ENCODE measurements around the gene STARD8. TPM values are rescaled to one million over a fixed set of nuclear protein-coding genes. Genes with fewer than 3 reads are reported as not detected.
"Not testable (repeated sequence)": the region's sequence is repeated elsewhere in the genome, so short reads cannot be mapped to it uniquely, and the experiment has no call there.

STARD8 gene
- total RNA-seq, 2 experiments from 2014 or later = 0.07 to 0.11 TPM

DNA sequence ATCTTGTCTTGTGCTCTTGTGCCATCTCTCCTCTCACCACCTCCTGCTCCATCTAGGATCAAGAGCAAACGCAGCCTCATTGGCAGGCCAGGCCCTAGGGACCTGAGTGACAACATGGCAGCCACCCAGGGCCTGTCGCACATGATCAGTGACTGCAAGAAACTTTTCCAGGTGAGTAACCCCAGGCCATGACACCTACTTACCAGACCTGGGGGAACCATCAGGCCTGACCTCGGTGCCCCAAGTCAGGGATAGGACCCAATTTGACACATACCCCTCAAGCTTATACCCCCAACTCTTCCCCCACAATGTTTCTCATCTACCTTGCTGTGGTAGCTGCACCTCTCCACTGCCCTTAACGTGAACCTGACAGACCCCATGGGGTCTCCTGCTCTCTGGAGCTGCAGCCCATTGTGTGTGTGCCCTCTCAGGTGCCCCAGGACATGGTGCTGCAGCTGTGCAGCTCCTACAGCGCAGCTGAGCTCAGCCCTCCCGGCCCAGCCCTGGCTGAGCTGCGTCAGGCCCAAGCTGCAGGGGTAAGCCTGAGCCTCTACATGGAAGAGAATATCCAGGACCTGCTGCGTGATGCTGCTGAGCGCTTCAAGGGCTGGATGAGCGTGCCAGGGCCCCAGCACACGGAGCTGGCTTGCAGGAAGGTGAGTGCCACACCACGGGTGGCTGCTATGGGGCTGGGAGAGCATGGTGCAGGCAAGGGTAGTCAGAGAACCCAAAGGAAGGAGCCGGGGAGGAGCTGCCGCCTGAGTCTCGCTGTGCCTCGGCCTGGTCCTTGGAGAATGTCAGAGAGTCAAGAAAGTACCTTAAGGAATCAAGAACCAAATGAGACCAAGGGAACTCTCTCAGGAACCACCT lies 74.8 kb downstream of the STARD8 start:
- ChIA-PET CTCF (no interaction called here), POLR2A (no interaction called here)
- Mint-ChIP-seq H3K4me3 (no peak overlapping the region), H3K9me3 (ENCODE audit: low read depth) (no peaks in the 10 kb centered on the region), H3K36me3 (ENCODE audit: low read depth) (no peaks in the 10 kb centered on the region), H3K27ac (no peak overlapping the region), H3K4me1 (no peaks in the 10 kb centered on the region), H3K27me3 (no peaks in the 10 kb centered on the region)
- ATAC-seq = no peak
- intact Hi-C loops (cut with DNase I, micrococcal nuclease) = no loop called here
- no peak for DNase-seq

DNA sequence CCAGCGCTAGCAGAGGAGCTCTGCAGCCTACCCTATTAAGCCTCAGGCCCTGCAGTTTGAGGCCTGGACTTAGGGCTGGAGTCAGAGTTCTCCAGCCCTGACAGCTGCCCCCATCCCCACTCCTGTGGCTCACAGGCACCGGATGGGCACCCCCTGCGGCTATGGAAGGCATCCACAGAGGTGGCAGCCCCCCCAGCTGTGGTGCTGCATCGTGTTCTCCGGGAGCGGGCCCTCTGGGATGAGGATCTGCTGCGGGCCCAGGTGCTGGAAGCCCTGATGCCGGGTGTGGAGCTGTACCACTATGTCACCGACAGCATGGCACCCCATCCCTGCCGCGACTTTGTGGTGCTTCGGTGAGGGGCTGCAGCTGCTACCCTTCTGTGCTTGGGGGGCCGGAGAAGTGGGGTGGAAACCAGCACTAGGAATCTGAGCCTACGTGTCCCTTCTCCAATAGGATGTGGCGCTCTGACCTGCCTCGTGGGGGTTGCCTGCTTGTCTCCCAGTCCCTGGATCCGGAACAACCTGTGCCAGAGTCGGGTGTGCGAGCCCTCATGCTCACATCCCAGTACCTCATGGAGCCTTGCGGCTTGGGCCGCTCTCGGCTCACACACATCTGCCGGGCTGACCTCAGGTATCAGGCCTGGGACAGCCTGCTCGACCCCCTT lies 76.2 kb downstream of the STARD8 start:
- intact Hi-C loops (cut with DNase I, micrococcal nuclease) = no loop called here
- ChIA-PET CTCF (no interaction called here), POLR2A (no interaction called here)
- Mint-ChIP-seq H3K4me3 (no peak overlapping the region), H3K4me1 (no peaks in the 10 kb centered on the region), H3K36me3 (ENCODE audit: low read depth) (no peaks in the 10 kb centered on the region), H3K9me3 (ENCODE audit: low read depth) (no peaks in the 10 kb centered on the region), H3K27me3 (no peaks in the 10 kb centered on the region), H3K27ac (no peak overlapping the region)
- ATAC-seq (no peak), DNase-seq (no peak)

DNA sequence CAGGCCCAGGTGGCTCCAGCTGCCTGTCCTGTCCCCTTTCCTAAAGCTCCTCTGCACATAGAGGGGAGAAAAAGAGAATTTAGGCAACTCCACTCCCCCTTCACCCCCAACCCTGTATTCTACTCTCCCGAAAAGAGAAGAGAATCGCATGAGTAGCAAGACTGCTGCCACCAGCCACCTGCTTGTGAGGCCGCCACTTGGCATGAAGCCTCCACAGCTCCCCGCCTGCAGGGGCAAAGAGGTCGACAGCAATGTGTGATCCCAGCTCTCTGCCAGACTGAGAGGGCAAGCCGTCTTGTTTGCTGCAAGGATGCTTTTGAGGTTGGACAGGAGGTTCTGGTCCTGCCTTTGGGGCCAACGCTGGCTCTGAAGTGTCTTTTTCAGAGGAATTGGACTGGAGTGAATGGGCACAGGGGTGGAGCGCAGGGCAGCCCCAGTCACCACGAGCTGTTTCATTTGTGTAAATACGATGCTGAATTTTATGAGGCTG lies 77.1 kb downstream of the STARD8 start:
- no peak for DNase-seq
- Mint-ChIP-seq H3K4me3 (no peak overlapping the region), H3K27ac (no peak overlapping the region), H3K9me3 (ENCODE audit: low read depth) (no peaks in the 10 kb centered on the region), H3K27me3 (no peaks in the 10 kb centered on the region), H3K36me3 (ENCODE audit: low read depth) (no peaks in the 10 kb centered on the region), H3K4me1 (no peaks in the 10 kb centered on the region)
- intact Hi-C loops (cut with DNase I, micrococcal nuclease) = no loop called here
- ChIA-PET CTCF (no interaction called here), POLR2A (no interaction called here)
- ATAC-seq = no peak

DNA sequence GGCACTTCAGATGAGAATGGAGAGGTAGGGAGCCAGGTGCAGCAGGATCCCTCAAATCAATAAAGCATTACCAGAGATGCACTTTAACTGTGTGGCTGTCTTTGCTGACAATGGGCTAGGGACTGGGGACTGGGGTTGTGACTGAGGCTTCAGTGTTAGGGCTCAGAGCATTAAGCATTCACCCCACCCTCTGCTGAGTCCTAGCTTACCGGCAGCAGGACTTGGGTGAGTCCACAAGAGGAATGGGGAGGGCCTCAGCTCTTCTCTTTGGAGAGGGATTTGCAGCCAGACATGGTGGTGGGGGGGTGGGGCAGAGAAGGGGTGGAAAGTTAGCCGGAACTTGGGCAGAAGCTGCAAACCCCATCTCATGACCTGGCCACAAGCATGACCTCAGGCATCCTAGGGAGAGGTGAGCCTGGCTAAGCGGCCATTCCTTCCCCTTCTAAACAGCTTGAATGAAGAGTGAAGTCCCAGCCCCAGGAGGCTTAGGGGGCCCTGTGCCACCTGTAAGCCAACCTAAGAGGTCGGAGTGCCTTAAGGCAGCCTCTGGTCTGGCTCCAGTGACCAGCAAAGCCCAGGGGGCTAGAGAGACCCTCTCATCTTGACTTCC lies 78.4 kb downstream of the STARD8 start:
- CTCF ChIA-PET = no interaction called here
- POLR2A ChIA-PET = no interaction called here
- ATAC-seq (no peak), DNase-seq (no peak)
- Mint-ChIP-seq H3K4me3 (no peak overlapping the region), H3K27me3 (no peaks in the 10 kb centered on the region), H3K27ac (no peak overlapping the region), H3K9me3 (ENCODE audit: low read depth) (no peaks in the 10 kb centered on the region), H3K4me1 (no peaks in the 10 kb centered on the region), H3K36me3 (ENCODE audit: low read depth) (no peaks in the 10 kb centered on the region)
- intact Hi-C loops (cut with DNase I, micrococcal nuclease) = no loop called here

DNA sequence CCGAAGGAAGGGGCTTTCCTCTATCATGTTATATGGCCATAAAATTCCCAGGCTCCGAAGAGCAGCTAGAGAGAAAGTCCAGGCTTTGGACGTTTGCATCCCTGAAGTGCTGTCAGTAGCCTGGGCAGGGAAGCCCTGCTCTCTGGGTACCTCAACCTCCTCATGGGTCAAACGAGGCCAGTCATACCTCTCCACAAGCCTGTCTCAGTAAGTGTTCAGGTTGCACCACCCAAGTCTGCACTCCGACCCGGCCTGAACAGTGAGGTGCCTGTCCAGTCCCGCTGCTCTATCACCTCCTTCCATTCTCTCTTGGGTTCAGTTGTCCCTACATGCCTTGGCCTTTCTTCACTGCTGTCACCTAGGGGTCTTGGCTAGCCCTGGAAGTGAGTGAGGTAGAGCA lies 78.9 kb downstream of the STARD8 start:
- H3K27ac Mint-ChIP-seq = no peak overlapping the region
- ATAC-seq = no peak
- no peaks in the 10 kb centered on the region for H3K9me3 Mint-ChIP-seq (ENCODE audit: low read depth)
- POLR2A ChIA-PET = no interaction called here
- no peak overlapping the region for H3K4me3 Mint-ChIP-seq
- no peaks in the 10 kb centered on the region for H3K27me3 Mint-ChIP-seq
- DNase-seq = no peak
- intact Hi-C loops (cut with DNase I, micrococcal nuclease) = no loop called here
- H3K4me1 Mint-ChIP-seq = no peaks in the 10 kb centered on the region
- CTCF ChIA-PET = no interaction called here
- H3K36me3 Mint-ChIP-seq (ENCODE audit: low read depth) = no peaks in the 10 kb centered on the region

DNA sequence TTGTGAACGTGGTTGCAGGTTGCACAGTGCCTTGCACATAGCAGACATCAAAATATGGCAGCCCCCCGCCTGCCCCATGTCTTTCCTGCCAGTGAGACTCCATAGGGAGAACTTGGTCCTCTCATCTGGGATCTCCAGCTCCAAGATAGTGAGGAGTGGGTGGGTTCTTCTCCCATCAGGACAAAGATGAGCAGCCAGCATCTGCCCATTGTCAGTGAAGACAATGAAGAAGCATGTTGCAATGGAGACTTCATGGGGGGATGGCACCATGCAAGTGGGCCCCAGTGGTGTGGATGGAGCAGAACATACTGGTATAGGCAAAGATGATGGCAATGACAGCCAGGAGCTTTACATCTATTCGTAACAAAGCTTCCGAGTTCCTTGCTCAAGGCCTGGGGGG lies 80.2 kb downstream of the STARD8 start:
- ATAC-seq = no peak
- ChIA-PET POLR2A (no interaction called here), CTCF (interaction anchor here (0.6 kb wide), 1 partner anchor 26 kb away, joined by 4 read pairs; no protein-coding TSS in a partner anchor)
- Mint-ChIP-seq H3K4me1 (no peaks in the 10 kb centered on the region), H3K4me3 (no peak overlapping the region), H3K9me3 (ENCODE audit: low read depth) (no peaks in the 10 kb centered on the region), H3K36me3 (ENCODE audit: low read depth) (no peaks in the 10 kb centered on the region), H3K27me3 (peaks cover 3% of the 10 kb centered on the region), H3K27ac (no peak overlapping the region)
- no peak for DNase-seq
- intact Hi-C loops (cut with DNase I, micrococcal nuclease) = no loop called here

DNA sequence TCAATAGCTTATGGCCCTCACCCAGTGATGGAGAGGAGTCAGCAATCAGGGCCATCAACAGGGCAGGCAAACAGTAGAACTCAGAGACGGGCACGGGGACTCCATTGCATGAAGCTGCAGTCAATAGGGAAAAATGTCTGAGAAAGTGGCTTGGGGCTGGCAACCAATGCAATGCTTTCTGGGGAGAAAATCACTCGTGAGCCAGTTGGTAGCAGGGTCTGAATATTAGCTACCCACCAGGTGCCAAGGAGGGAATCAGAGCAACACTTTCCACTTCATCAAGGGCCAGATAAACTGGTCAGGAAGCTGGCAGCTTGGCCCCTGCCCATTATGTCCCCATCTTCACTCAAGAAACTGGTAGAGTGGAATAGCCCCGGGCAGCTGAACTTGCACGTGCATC lies 80.7 kb downstream of the STARD8 start:
- Mint-ChIP-seq H3K4me3 (no peak overlapping the region), H3K4me1 (peaks cover 2% of the 10 kb centered on the region), H3K27ac (no peak overlapping the region), H3K27me3 (peaks cover 3% of the 10 kb centered on the region), H3K36me3 (ENCODE audit: low read depth) (no peaks in the 10 kb centered on the region), H3K9me3 (ENCODE audit: low read depth) (no peaks in the 10 kb centered on the region)
- no peak for ATAC-seq
- ChIA-PET POLR2A (no interaction called here), CTCF (interaction anchor here (1.3 kb wide), 1 partner anchor 79 kb away, joined by 3 read pairs; no protein-coding TSS in a partner anchor)
- DNase-seq = no peak
- intact Hi-C loops (cut with DNase I, micrococcal nuclease) = no loop called here

DNA sequence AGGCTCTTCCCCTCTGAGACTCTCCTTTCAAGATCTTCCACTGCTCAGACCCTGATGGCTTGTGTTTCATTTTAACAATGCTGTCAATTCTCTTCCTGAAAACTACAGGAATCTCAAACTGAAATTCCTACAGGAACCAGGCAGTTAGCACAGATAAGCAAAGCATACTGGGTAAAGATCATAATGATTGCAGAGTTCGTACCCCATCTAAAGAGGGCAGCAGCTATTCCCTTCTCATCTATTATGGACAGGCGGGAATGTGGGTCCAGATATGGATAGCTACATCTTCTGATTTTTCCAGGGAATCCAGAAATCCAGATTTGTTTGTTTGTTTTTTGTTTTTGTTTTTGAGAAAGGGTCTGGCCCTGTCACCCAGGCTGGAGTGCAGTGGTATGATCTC lies 83.8 kb downstream of the STARD8 start:
- CTCF ChIA-PET = interaction anchor here (0.7 kb wide), 1 partner anchor 157 kb away, joined by 3 read pairs; no protein-coding TSS in a partner anchor
- no peak overlapping the region for H3K4me3 Mint-ChIP-seq
- no peaks in the 10 kb centered on the region for H3K9me3 Mint-ChIP-seq (ENCODE audit: low read depth)
- POLR2A ChIA-PET = no interaction called here
- H3K27ac Mint-ChIP-seq = no peak overlapping the region
- peaks cover 2% of the 10 kb centered on the region for H3K4me1 Mint-ChIP-seq
- peaks cover 9% of the 10 kb centered on the region for H3K27me3 Mint-ChIP-seq
- intact Hi-C loops (cut with DNase I, micrococcal nuclease) = loop anchor here in 1 of 2 experiments (5.0 kb wide), 1 partner anchor 76 kb away; no protein-coding TSS in a partner anchor
- DNase-seq (no peak), ATAC-seq (no peak)
- no peaks in the 10 kb centered on the region for H3K36me3 Mint-ChIP-seq (ENCODE audit: low read depth)

DNA sequence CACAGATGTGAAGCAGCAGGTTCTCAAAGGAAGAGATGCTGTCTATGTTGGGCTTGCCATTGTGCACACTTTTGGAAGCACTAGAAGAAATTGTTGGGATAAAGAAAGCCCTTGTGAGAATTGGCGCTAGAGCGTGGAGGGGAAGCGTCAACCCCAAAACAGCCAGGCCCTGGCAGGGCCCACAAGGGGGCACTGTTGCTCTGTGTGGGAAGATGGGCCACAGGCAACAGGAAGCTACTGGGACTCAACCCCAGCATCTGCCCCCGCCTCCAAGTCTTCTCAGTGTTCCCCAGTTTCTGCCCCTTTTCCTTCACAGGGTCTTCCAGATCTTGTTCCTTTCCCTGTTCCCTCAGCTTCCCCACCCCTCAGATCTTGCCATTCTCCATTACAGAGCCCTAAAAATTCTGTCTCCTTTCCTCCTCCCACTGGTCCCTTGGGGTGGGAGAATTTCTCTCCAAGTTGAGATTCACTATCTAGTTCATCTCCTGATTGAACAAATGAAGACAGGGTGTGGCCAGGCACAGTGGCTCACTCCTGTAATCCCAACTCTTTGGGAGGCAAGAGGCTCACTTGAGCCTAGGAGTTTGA lies 85.5 kb downstream of the STARD8 start:
- H3K4me3 Mint-ChIP-seq = no peak overlapping the region
- ChIA-PET CTCF (interaction anchor here (0.5 to 2.7 kb wide), 8 partner anchors 11 to 489 kb away, joined by 3 to 22 read pairs (median 4); no protein-coding TSS in a partner anchor), POLR2A (interaction anchor here (0.6 kb wide), 1 partner anchor 95 kb away, joined by 3 read pairs; no protein-coding TSS in a partner anchor)
- peaks cover 9% of the 10 kb centered on the region for H3K27me3 Mint-ChIP-seq
- H3K36me3 Mint-ChIP-seq (ENCODE audit: low read depth) = no peaks in the 10 kb centered on the region
- H3K9me3 Mint-ChIP-seq (ENCODE audit: low read depth) = no peaks in the 10 kb centered on the region
- H3K27ac Mint-ChIP-seq = no peak overlapping the region
- H3K4me1 Mint-ChIP-seq = peaks cover 2% of the 10 kb centered on the region
- ATAC-seq = peak; percentile 83
- DNase-seq = peak; percentile 82
- intact Hi-C loops (cut with DNase I, micrococcal nuclease) = loop anchor here (1.0 to 5.0 kb wide), 6 partner anchors 74 to 654 kb away; no protein-coding TSS in a partner anchor

DNA sequence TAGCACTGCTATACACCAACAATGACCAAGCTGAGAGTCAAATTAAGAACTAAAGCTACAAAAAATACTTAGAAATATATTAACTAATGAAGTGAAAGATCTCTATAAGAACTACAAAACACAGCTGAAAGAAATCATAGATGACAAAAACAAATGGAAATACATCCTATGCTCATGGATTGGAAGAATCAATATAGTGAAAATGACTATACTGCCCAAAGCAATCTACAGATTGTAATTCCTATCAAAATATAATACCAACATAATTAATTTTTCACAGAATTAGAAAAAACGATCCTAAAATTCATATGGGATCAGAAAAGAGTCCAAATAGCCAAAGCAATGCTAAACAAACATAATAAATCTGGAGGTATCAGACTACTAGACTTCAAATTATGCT lies 87.8 kb downstream of the STARD8 start:
- DNase-seq (no peak), ATAC-seq (no peak)
- CTCF ChIA-PET = interaction anchor here (1.5 to 2.7 kb wide), 3 partner anchors 72 to 486 kb away, joined by 4 to 22 read pairs (median 4); partner anchors contain the start of gene EFNB1
- Mint-ChIP-seq H3K27ac (no peak overlapping the region), H3K4me1 (peaks cover 2% of the 10 kb centered on the region), H3K36me3 (ENCODE audit: low read depth) (no peaks in the 10 kb centered on the region), H3K4me3 (no peak overlapping the region), H3K27me3 (peaks cover 9% of the 10 kb centered on the region), H3K9me3 (ENCODE audit: low read depth) (no peaks in the 10 kb centered on the region)
- intact Hi-C loops (cut with DNase I, micrococcal nuclease) = no loop called here
- POLR2A ChIA-PET = no interaction called here

DNA sequence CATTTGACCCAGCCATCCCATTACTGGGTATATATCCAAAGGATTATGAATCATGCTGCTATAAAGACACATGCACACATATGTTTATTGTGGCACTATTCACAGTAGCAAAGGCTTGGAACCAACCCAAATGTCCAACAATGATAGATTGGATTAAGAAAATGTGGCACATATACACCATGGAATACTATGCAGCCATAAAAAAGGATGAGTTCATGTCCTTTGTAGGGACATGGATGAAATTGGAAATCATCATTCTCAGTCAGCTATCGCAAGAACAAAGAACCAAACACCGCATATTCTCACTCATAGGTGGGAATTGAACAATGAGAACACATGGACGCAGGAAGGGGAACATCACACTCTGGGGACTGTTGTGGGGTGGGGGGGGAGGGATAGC lies 94.4 kb downstream of the STARD8 start:
- ATAC-seq; POLR2A ChIA-PET; H3K4me1 Mint-ChIP-seq; CTCF ChIA-PET; H3K27me3 Mint-ChIP-seq; DNase-seq; intact Hi-C loops (cut with DNase I, micrococcal nuclease); H3K36me3 Mint-ChIP-seq (ENCODE audit: low read depth); H3K4me3 Mint-ChIP-seq; H3K27ac Mint-ChIP-seq; H3K9me3 Mint-ChIP-seq (ENCODE audit: low read depth): not testable (repeated sequence)
